Thoracic aorta (tissue), 2 donors: ENCODE results near the gene PDPN. TPM values are rescaled to one million over a fixed set of nuclear protein-coding genes. Genes with fewer than 3 reads are reported as not detected.

Experiments used
- ATAC-seq: fragments of 150-250 bp; one replicate; pipeline ENCODE4 v1.8.0; 2017; ENCODE audit warnings: low read depth; ENCODE audit not compliant: insufficient number of reproducible peaks, low FRiP score
- DNase-seq: peaks from one replicate; pipeline ENCODE4 v3.0.0-alpha.2; 2020; ENCODE audit warnings: low spot score
- H3K27ac ChIP-seq, 2 donors: fragments of 200-600 bp; sonication (generic); 1 replicate in 1 of 2; 2 replicates in 1 of 2; pipeline ENCODE4 v1.5.1; 2016; ENCODE audit warnings: mild to moderate bottlenecking in 2 of 2, moderate library complexity in 2 of 2
- H3K27me3 ChIP-seq: fragments of 200-600 bp; sonication (generic); replicated peaks from 2 replicates; pipeline ENCODE4 v1.6.0; 2016; ENCODE audit warnings: mild to moderate bottlenecking; ENCODE audit not compliant: insufficient read depth
- H3K36me3 ChIP-seq: fragments of 200-600 bp; sonication (generic); one replicate; pipeline ENCODE4 v1.5.1; 2016
- H3K4me1 ChIP-seq, 2 donors: fragments of 200-600 bp; sonication (generic); 1 replicate in 1 of 2; 2 replicates in 1 of 2; pipeline versions ENCODE4 v1.5.1 to v1.6.0; 2016; ENCODE audit warnings: low read depth in 2 of 2, mild to moderate bottlenecking in 1 of 2; ENCODE audit not compliant: control insufficient read depth in 1 of 2
- H3K4me3 ChIP-seq: fragments of 200-600 bp; sonication (generic); 2 replicates; pipeline ENCODE4 v1.5.1; 2016; ENCODE audit warnings: mild to moderate bottlenecking
- H3K9me3 ChIP-seq: fragments of 200-600 bp; sonication (generic); 2 replicates; pipeline ENCODE4 v1.5.1; 2016
- total RNA-seq, 2 donors: library from RNA; depleted of rRNA; stranded (reverse); fragments of >200 nt; gene quantifications; one replicate each; pipeline versions ENCODE4 v1.1.0 to v1.2.3, GENCODE V29; 2016
- TF ChIP-seq, protein P1 (sequence below): fragments of 200-600 bp; sonication (generic); IDR thresholded peaks from one replicate; pipeline ENCODE4 v1.5.1; 2019; ENCODE audit warnings: antibody characterized with exemption

Gene PDPN
- total RNA-seq, 2 donors from 2014 or later, result 13.8 to 20.7 TPM

DNA sequence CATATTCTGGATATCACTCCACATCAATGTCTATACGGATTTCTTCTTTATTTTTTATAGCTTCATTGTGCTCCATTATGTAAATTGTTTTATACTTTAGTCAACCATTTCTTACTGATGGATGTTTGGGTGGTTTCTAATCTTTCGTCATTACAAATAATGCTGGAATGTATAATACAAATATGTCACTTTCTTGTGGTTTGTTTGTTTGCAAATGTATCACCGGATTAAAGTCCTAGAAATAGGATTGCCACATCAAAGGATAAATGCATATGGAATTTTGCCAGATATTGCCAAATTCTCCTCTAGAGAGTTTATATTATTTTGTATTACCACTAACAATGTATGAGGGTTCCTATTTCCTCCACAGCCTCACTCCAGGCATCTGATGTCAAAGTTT is 67.6 kb downstream of the PDPN start:
- no peak for DNase-seq
- no peaks in the 10 kb centered on the region for H3K9me3 ChIP-seq
- TF ChIP-seq, protein P1, sequence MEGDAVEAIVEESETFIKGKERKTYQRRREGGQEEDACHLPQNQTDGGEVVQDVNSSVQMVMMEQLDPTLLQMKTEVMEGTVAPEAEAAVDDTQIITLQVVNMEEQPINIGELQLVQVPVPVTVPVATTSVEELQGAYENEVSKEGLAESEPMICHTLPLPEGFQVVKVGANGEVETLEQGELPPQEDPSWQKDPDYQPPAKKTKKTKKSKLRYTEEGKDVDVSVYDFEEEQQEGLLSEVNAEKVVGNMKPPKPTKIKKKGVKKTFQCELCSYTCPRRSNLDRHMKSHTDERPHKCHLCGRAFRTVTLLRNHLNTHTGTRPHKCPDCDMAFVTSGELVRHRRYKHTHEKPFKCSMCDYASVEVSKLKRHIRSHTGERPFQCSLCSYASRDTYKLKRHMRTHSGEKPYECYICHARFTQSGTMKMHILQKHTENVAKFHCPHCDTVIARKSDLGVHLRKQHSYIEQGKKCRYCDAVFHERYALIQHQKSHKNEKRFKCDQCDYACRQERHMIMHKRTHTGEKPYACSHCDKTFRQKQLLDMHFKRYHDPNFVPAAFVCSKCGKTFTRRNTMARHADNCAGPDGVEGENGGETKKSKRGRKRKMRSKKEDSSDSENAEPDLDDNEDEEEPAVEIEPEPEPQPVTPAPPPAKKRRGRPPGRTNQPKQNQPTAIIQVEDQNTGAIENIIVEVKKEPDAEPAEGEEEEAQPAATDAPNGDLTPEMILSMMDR, result no peak
- H3K36me3 ChIP-seq, result no peaks in the 10 kb centered on the region
- H3K27me3 ChIP-seq, result peaks cover 3% of the 10 kb centered on the region
- no peak overlapping the region for H3K4me3 ChIP-seq
- H3K27ac ChIP-seq, result no peak overlapping the region
- no peaks in the 10 kb centered on the region for H3K4me1 ChIP-seq
- ATAC-seq, result no peak

DNA sequence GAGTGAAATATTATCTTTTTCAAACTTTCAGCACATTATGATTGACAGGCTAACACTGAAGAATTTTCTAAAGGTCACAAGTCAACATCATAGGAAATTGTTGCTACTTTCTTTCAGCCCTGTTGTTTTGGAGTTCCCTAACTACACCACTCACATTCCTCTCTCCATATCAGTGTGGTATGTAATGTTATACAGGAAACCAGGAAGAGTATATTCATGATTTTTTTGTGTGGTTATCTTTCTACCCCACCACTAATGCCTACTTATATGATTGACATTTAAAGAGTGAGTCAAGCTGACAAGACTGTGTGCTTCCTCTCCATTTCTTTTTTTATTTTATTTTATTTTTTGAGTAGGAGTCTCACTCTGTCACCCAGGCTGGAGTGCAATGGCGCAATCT is 68.6 kb downstream of the PDPN start:
- DNase-seq, result no peak
- ATAC-seq, result no peak
- TF ChIP-seq, protein P1, result no peak

DNA sequence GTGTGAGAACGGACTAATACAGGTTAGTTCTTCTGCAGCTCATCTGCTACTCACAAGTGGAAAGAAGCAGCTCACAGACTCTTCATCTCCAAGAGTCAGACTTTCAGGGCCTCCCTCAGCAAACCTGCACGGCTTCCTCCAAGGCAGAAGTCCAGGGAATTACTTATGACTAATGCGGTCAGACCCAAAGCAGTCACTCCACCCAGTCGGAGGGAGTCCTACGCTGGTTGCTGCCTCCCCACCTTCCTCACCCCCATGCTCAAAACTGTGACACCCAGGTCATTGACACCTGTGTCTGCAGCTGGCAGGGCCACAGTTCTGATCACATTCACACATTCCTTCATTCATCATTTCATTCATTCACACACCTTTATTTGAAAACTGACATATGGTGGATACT is 77.9 kb downstream of the PDPN start:
- no peak for DNase-seq
- Histone ChIP-seq H3K4me3 (no peak overlapping the region), H3K9me3 (no peaks in the 10 kb centered on the region), H3K4me1 (no peaks in the 10 kb centered on the region), H3K27ac (no peak overlapping the region), H3K36me3 (no peaks in the 10 kb centered on the region), H3K27me3 (no peaks in the 10 kb centered on the region)
- TF ChIP-seq, protein P1, result no peak
- ATAC-seq, result no peak

More for the DNA sequence above, 68.6 kb downstream of the PDPN start:
- Histone ChIP-seq H3K27me3 (peaks cover 3% of the 10 kb centered on the region), H3K9me3 (no peaks in the 10 kb centered on the region), H3K4me3 (no peak overlapping the region), H3K27ac (no peak overlapping the region), H3K36me3 (no peaks in the 10 kb centered on the region), H3K4me1 (no peaks in the 10 kb centered on the region)

DNA sequence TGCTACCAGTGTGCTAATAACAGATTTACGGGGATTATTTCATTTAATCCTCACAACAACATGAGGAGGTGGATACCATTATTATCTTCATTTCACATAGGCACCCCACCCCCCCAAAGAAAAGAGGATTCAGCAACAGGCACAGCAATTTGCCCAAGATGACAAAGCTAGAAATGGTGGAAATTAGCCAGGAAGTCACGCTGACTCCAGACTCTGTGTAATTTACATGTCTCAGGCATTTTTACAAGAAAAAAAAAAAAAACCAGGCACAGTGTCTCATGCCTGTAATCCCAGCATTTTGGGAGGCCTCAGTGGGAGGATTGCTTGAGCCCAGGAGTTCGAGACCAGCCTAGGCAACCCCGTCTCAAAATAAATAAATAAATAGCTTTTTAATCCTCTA is 78.9 kb downstream of the PDPN start:
- no peak for DNase-seq
- Histone ChIP-seq H3K36me3 (no peaks in the 10 kb centered on the region), H3K27me3 (no peaks in the 10 kb centered on the region), H3K4me3 (no peak overlapping the region), H3K4me1 (no peaks in the 10 kb centered on the region), H3K27ac (no peak overlapping the region), H3K9me3 (no peaks in the 10 kb centered on the region)
- ATAC-seq, result no peak
- TF ChIP-seq, protein P1, result no peak

DNA sequence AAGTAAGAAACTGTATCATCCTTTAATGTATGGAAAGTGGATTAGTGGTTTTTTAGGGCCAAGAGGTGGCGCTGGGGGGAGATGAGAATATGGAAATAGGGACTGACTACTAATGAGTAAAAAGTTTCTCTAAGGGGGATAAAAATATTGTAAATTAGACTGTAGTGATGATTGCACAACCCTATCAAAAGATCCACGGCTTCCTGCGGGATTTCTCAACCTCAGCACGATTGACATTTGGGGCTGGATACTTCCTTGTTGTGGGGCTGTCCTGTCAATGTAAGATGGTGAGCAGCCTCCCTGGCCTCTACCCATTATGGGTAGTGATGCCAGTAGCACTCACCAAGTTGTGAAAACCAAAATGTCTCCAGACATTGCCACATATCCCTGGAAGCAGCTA is 80.3 kb downstream of the PDPN start:
- Histone ChIP-seq H3K9me3 (no peaks in the 10 kb centered on the region), H3K4me1 (no peaks in the 10 kb centered on the region), H3K27me3 (no peaks in the 10 kb centered on the region), H3K36me3 (no peaks in the 10 kb centered on the region), H3K4me3 (no peak overlapping the region), H3K27ac (no peak overlapping the region)
- TF ChIP-seq, protein P1, result no peak
- DNase-seq, result no peak
- ATAC-seq, result no peak
